CD4-positive, alpha-beta T cell treated with Interleukin-15 for 4 hours (primary cell): ENCODE data around the gene TMEM43.

Experiments
- DNase-seq: peaks from one replicate; pipeline ENCODE4 v3.0.0-alpha.2; 2020; ENCODE audit warnings: low spot score

The TMEM43 gene

DNA sequence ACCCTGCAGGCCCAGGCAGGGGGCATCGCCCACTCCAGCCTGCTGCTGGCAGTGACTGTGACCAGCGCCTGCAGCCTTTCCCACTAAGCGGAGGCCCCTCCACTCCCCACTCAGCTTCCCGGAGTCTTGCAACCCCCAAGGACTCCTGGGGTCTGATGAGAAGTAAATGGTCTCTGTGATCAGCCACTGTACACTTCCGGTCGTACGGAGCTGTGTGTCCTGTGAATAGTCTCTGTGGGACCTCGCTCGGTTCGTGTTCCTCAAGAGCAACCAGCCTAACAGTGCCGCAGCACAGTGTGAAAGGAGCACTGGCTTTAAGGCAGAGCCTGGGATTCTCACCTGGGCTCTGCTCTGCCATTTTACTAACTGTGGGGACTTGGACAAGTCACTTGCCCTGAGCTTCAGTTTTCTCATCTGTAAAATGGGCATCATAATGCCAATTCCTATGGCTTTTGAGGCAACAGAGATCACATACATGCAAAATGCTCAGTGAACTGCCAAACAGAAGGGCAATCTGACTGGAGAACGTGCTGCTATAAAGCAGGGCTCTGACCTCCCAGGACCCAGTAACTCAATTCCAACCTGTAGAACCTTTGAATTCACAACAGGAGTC lies 26.7 kb downstream of the TMEM43 start:
- no peak for DNase-seq

GRCh38 chr3:14152233-14152962 lies 27.5 kb downstream of the TMEM43 start:
- peak; percentile 29 for DNase-seq

DNA sequence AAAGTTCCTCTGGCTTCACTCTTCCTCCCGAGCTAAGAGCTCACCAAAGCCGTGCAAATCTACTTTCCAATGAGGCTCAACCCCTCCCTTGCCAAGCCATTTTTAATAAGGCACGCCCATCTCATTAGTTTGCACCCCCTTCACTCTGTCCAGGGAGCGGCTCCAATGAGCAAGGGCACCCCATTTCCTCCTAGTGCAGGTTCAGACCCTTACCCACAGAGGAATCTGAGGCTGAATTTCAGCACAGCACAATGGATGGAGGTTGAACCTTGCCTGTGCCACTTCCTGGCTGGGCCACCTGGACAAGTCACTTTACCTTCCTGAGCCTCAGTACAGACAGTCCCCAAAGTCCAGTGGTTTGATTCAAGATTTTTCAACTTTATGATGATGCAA lies 28.1 kb downstream of the TMEM43 start:
- no peak for DNase-seq

DNA sequence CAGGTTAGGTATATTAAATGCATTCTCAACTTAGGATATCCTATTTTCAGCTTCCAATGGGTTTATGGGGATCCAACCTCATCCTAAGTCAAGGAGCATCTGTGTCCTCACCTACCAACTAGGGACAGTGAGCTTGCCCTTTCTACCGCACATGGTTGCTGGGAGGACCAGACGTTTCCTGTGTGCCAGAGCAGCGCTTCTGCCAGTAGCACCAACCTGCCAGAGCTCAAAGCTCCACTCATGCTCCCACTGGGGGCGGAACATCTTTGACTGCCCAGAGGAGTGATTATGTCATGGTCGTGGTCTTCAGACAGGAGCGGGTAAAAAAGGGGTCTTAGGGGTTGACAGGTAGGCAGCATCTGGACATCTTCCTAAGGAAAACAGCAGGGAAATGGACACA lies 28.8 kb downstream of the TMEM43 start:
- no peak for DNase-seq

- no peak for DNase-seq
Observed at GRCh38 chr3:14154276-14154675, 29.4 kb downstream of the TMEM43 start.

DNA sequence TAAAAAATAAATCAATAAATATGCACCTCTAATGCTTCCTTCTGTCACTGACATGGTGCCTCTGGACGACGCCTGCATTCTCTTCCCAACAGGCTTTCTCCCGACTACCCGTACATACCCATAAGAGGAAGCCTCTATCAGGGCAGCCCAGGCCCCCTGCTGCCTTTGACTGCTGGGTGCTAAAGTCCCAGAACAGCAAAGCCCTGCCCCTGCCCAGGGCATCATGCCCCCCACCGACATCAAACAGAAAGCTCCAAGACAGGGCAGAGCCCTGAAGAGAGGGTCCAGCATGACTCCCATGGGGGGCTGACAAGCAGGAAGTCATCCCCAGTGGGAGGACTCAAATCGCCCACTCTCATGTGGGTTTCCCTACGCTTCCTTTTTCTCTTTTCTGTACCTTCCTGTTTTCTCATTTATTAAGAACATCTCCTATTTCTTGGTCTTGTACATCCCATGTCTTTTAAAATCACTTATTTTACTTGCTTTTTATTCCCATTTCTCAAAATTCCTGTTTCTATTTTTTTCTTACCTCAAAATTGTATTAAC lies 30.1 kb downstream of the TMEM43 start:
- no peak for DNase-seq

GRCh38 chr3:14156201-14156600 lies 31.3 kb downstream of the TMEM43 start:
- DNase-seq, result no peak

GRCh38 chr3:14156843-14157561 lies 32.1 kb downstream of the TMEM43 start:
- no peak for DNase-seq

GRCh38 chr3:14157951-14158350 lies 33.1 kb downstream of the TMEM43 start:
- DNase-seq, result no peak

GRCh38 chr3:14158370-14158769 lies 33.5 kb downstream of the TMEM43 start:
- DNase-seq, result no peak

DNA sequence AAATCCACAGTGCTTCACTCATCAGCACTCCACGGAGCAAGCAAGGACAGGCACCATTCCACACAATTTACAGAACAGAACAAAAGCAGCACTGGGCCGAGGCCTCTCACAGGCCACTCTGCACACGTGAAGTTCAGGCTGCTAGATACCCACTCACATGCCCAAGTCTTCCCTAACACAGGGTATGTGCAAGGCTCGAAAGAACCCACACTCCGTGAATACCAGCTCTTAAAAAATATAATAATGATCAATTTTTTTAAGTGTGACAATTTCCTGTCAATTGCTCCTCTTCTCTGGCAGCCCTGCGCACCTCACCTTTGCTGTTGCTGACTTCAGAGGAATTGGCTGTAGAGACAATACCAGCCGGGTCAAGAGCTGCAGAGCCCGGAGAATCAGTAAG lies 34.6 kb downstream of the TMEM43 start:
- no peak for DNase-seq

GRCh38 chr3:14161282-14161681 lies 36.4 kb downstream of the TMEM43 start:
- no peak for DNase-seq

DNA sequence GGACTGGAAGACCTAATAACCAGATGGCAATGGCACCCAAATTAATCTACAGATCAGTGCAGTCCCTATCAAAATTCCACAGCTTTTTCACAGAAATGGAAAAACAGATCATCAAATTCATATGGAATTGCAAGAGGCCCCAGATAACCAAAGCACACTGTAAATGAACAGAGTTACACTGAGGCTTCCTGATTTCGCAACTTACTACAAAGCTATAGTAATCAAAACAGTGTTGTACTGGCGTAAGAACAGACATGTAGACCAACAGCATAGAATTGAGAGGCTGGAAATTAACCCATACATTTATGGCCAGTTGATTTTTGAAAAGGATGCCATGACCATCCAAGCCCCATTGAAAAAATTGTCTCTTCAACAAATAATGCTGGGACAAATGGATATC lies 37.3 kb downstream of the TMEM43 start:
- no peak for DNase-seq

GRCh38 chr3:14166877-14167603 lies 42.2 kb downstream of the TMEM43 start:
- DNase-seq, result no peak

DNA sequence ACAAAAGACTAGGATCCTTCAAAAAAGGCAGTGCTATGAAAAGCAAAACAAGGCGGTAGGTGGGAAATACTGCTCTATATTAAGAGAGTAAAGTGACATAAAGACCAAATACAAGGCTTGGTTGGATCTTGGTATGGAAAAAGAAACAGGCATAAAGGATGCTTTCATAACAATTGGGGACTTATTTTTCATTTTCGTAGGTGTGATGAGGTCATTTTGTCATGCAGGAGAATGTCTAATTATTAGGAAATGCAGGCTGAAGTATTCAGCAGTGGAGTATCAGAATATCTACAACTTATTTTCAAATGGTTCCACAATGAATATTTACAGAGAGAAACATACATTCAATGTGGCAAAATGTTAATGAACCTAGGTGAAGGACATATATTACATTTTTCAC lies 44.6 kb downstream of the TMEM43 start:
- DNase-seq, result no peak

DNA sequence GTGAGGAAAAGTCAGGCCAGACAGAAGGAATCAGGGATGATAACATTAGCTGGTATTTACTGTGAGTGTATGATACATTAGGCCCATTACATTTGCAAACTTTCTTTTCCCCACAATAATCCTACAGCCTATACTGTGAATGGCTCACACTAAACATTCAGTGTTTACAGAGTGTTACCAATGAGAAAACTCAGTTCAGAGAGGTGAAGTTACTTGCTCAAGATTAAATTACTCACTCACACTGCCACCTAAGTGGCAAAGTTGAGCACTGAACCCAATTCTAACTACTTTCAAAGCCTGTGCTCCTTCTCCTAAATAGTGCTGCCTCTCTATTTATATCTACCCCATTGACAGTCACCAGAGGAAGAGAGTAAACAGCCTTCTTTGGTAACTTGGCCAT lies 45.0 kb downstream of the TMEM43 start:
- no peak for DNase-seq

DNA sequence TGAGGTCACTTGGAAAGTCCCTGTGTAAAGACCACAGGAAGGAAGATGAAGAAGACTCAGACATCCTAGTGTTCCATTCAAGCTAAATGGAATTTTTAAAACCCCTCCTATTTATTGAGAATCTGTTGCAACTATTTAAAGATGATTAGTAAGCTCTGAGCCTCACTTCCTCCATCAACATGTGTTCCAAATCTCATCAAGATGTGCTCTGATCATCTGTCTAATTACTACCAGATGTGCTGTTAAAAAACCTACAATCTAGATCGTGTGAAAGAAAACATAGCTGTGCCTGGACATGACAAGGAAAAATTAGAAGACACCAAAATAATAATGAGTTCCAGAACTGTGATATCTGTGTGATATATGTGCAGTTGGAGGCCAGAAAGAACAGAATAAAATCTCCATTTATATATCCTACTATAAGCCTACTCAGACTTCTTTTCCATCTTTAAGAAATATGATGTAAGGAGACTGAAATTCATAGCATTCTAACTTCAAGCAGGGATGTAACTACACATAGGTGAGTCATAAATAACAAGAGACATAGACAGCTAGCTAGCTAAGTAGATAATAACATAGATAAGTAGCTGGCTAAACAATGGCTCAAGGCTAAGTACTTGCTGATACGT lies 45.8 kb downstream of the TMEM43 start:
- DNase-seq, result no peak

DNA sequence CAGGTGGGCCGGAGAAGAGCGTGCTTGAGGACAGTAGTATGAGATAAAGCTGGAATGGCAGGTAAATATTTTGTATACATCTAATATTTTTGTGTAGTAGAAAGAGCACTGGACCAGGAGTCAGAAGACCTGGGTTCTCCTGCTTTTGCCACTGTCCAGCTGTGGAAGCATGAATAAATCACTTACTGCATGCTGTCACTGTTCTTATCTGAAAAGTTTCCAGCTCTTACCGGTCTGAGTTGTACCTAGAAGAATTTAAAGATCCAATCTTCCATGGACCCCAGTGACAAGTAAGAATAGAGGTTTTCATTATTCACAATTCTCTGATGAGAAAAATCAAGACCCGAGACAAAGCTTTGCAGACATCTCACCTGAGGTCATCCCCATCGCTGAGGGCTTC lies 47.6 kb downstream of the TMEM43 start:
- no peak for DNase-seq

- no peak for DNase-seq
Observed at GRCh38 chr3:14174483-14174882, 49.6 kb downstream of the TMEM43 start.

DNA sequence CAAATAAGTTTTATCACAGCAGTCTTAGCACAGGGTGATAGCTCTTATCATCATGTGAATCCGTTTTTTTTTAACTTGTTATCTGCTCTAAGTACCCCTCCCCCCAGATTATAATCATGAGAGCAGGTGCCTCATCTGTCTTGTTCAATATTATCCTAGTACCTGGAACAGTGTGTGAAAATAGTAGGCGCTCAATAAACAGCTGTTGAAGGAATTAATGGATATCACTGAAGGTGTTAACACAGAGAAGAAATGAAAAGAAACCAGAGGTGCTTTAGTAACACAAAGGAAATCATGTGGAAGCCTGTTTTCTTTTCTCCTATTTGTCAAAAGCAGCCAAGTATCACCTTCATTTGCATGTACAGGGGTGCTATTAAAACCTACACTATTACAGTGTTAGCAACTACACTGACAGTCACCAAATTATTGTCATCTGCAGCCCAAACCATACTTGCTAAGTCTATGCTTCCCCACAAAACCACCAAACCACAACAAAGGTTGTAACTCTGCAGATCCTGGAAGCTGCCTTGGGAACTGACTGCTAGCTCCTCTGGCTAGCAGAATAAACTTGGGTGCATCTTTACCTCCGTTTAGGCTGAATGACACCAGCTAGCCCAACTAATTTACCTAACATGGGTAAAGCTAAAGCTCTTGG lies 50.7 kb downstream of the TMEM43 start:
- peak; percentile 85 for DNase-seq

DNA sequence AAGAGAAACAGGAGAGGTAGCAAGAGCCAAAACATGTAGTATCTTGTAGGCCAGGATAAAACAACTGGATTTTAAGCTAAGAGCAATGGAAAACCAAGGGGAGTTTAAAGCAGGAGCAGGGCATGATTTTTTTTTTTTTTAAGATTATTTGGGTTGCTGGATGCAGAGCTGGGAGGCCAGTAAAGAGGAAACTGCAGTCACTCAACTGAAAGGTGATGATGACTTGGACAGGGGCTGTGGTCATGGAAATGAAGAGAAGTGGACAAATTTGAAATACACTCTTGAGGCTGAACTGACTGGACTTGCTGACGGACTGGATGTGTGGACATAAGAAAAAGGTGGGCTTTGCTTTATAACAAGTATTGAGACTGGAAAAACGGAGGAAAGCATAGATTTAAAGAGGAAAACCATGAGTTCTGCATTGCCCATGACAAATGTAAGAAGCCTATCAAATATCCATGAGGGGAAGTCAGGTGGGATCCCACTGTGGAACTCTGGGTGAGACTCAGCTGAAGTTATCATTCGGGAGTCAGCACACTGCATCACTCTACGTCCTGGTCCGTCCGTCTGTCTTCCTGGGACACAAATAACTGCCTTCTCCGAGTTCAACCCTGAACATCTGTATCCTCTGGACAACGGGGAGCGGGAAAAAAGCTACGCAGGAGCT lies 52.9 kb downstream of the TMEM43 start:
- no peak for DNase-seq
